Skin of body (tissue), 2 donors: ENCODE results near the gene GINS2. TPM values are rescaled to one million over a fixed set of nuclear protein-coding genes. Genes with fewer than 3 reads are reported as not detected.

Experiments
- DNase-seq: peaks from one replicate; lab custom pipeline; 2025; lab: John Stamatoyannopoulos, UW
- total RNA-seq: library from RNA; depleted of rRNA; stranded (reverse); fragments of >200 nt; gene quantifications from one replicate; pipeline ENCODE4 v1.2.3, GENCODE V29; 2014

GINS2 gene
- total RNA-seq, 1 donor from 2014 or later = 5.3 TPM

GRCh38 chr16:85689950-85690320, 1.2 kb upstream of the GINS2 start:
- DNase-seq = no peak

- no peak for DNase-seq
These were observed 663 bp upstream of the GINS2 start for GRCh38 chr16:85689285-85689949.

- DNase-seq = no peak
These were observed 893 bp downstream of the GINS2 start for GRCh38 chr16:85687651-85688471.

GRCh38 chr16:85686912-85687591, 1.7 kb downstream of the GINS2 start:
- no peak for DNase-seq

GRCh38 chr16:85685251-85685650, 3.5 kb downstream of the GINS2 start:
- DNase-seq = no peak

GRCh38 chr16:85683363-85683762, 5.4 kb downstream of the GINS2 start:
- DNase-seq = no peak

- DNase-seq = no peak
These were observed 6.2 kb downstream of the GINS2 start for GRCh38 chr16:85682516-85682915.

- no peak for DNase-seq
These were observed 7.5 kb downstream of the GINS2 start for GRCh38 chr16:85681255-85681654.

GRCh38 chr16:85680352-85680944, 8.3 kb downstream of the GINS2 start:
- DNase-seq = no peak

- no peak for DNase-seq
These were observed 8.9 kb downstream of the GINS2 start for GRCh38 chr16:85679870-85680269.

- DNase-seq = no peak
These were observed 9.9 kb downstream of the GINS2 start for GRCh38 chr16:85678821-85679220.

- DNase-seq = no peak
These were observed 10.7 kb downstream of the GINS2 start for GRCh38 chr16:85678016-85678415.

- DNase-seq = no peak
These were observed 11.3 kb downstream of the GINS2 start for GRCh38 chr16:85677383-85677967.

- no peak for DNase-seq
These were observed 12.3 kb downstream of the GINS2 start for GRCh38 chr16:85676466-85676865.

GRCh38 chr16:85675251-85675874, 13.4 kb downstream of the GINS2 start:
- DNase-seq = peak; percentile 7

GRCh38 chr16:85674828-85675227, 13.9 kb downstream of the GINS2 start:
- no peak for DNase-seq

- DNase-seq = no peak
These were observed 14.4 kb downstream of the GINS2 start for GRCh38 chr16:85674418-85674755.

- DNase-seq = no peak
These were observed 15.0 kb downstream of the GINS2 start for GRCh38 chr16:85673529-85674417.

GRCh38 chr16:85670840-85671239, 17.9 kb downstream of the GINS2 start:
- DNase-seq = no peak
